GM19324 (cell line): ENCODE results near the gene HDGFL2.

Experiments used
- ATAC-seq: cut with Tn5 transposase; IDR thresholded peaks from one replicate; pipeline ENCODE4 v1.9.1; 2021; ENCODE audit warnings: mild to moderate bottlenecking, moderate library complexity; ENCODE audit not compliant: unreplicated experiment, low FRiP score

The HDGFL2 gene

GRCh38 chr19:4496304-4496703 lies 24.2 kb downstream of the HDGFL2 start:
- ATAC-seq, result no peak

- no peak for ATAC-seq
Measured at GRCh38 chr19:4497770-4498389, 25.8 kb downstream of the HDGFL2 start.

- no peak for ATAC-seq
Measured at GRCh38 chr19:4498694-4499093, 26.6 kb downstream of the HDGFL2 start.

GRCh38 chr19:4499318-4499717 lies 27.2 kb downstream of the HDGFL2 start:
- ATAC-seq, result no peak

- ATAC-seq, result no peak
Measured at GRCh38 chr19:4499855-4500254, 27.8 kb downstream of the HDGFL2 start.

GRCh38 chr19:4500841-4501591 lies 28.9 kb downstream of the HDGFL2 start:
- ATAC-seq, result no peak

GRCh38 chr19:4501691-4502090 lies 29.6 kb downstream of the HDGFL2 start:
- ATAC-seq, result no peak

- ATAC-seq, result no peak
Measured at GRCh38 chr19:4502282-4503131, 30.4 kb downstream of the HDGFL2 start.

GRCh38 chr19:4503132-4503824 lies 31.2 kb downstream of the HDGFL2 start:
- ATAC-seq, result no peak

- ATAC-seq, result no peak
Measured at GRCh38 chr19:4503825-4504170, 31.7 kb downstream of the HDGFL2 start.

GRCh38 chr19:4504297-4504701 lies 32.2 kb downstream of the HDGFL2 start:
- ATAC-seq, result no peak

GRCh38 chr19:4504891-4505569 lies 32.9 kb downstream of the HDGFL2 start:
- ATAC-seq, result no peak

GRCh38 chr19:4505570-4506448 lies 33.7 kb downstream of the HDGFL2 start:
- ATAC-seq, result no peak

GRCh38 chr19:4506449-4507149 lies 34.5 kb downstream of the HDGFL2 start:
- ATAC-seq, result no peak

GRCh38 chr19:4507150-4507452 lies 35.0 kb downstream of the HDGFL2 start:
- no peak for ATAC-seq

- no peak for ATAC-seq
Measured at GRCh38 chr19:4507804-4508203, 35.7 kb downstream of the HDGFL2 start.

GRCh38 chr19:4508698-4509097 lies 36.6 kb downstream of the HDGFL2 start:
- no peak for ATAC-seq

- no peak for ATAC-seq
Measured at GRCh38 chr19:4510435-4511255, 38.5 kb downstream of the HDGFL2 start.
